ENCODE data around the gene SLC10A2. TPM values are rescaled to one million over a fixed set of nuclear protein-coding genes. Genes with fewer than 3 reads are reported as not detected.

Gene SLC10A2
- total and polyA plus RNA-seq, 2 experiments from 2014 or later: not detected

DNA sequence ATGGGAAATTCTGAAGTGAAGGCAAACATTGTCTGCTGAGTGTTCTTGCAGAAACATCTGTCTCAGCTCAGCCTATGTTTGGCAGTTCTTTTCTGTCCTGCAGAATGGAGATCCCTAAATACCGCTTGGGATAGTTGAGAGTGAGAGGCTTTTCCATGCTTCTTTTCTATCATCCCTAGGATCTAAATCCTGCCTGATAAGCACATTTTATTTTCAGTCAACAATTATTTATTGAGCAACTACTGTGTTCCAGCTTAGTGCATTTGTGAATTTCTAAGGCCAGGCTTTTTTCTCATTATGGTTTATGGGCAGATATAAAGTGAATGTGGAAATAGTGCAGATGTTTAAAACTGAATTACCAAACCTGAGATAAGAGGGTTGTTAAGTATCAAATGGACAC is 62.6 kb downstream of the SLC10A2 start:
- DNase-seq (ENCODE audit: low read depth in 1 of 2, low spot score in 1 of 2): no peak
- Histone ChIP-seq H3K27me3 (no peaks in the 10 kb centered on the region), H3K27ac (peak overlapping the region; percentile 91), H3K4me1 (ENCODE audit: low read depth) (peaks cover 56% of the 10 kb centered on the region), H3K4me3 (no peak overlapping the region), H3K9me3 (ENCODE audit: low read depth) (no peaks in the 10 kb centered on the region), H3K36me3 (no peaks in the 10 kb centered on the region)
- no peak for TF ChIP-seq CTCF (IDR thresholded peaks at IDR 0.05; ENCODE audit: low read depth, low read length)

GRCh38 chr13:103002279-103002678 is 63.9 kb downstream of the SLC10A2 start:
- no peaks in the 10 kb centered on the region for H3K9me3 ChIP-seq (ENCODE audit: low read depth)
- peaks cover 42% of the 10 kb centered on the region for H3K4me1 ChIP-seq (ENCODE audit: low read depth)
- DNase-seq (ENCODE audit: low read depth in 1 of 2, low spot score in 1 of 2): peak in 1 of 2 donors; percentile 25
- no peak overlapping the region for H3K27ac ChIP-seq
- no peak overlapping the region for H3K4me3 ChIP-seq
- no peaks in the 10 kb centered on the region for H3K27me3 ChIP-seq
- no peaks in the 10 kb centered on the region for H3K36me3 ChIP-seq
- TF ChIP-seq CTCF (IDR thresholded peaks at IDR 0.05; ENCODE audit: low read depth, low read length): no peak

DNA sequence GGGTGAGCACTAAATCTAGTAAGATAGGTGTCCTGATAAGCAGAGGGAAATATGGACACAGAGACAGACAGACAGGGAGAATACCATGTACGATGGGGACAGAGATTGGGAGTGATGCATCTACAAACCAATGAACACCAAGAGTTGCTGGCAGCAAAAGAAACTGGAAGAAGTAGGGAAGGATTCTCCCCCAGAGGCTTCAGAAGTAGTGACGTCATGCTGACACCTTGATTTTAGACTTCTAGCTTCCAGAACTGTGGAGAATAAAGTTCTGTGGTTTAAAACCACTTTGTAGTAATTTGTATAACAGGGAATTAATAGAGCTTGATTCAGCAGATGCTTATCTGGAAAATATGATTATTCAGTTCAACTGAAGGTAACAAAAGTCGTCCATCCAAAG is 66.1 kb downstream of the SLC10A2 start:
- Histone ChIP-seq H3K27ac (no peak overlapping the region), H3K4me3 (no peak overlapping the region), H3K4me1 (ENCODE audit: low read depth) (peaks cover 25% of the 10 kb centered on the region), H3K27me3 (no peaks in the 10 kb centered on the region), H3K36me3 (no peaks in the 10 kb centered on the region), H3K9me3 (ENCODE audit: low read depth) (no peaks in the 10 kb centered on the region)
- DNase-seq (ENCODE audit: low read depth in 1 of 2, low spot score in 1 of 2): no peak
- no peak for TF ChIP-seq CTCF (IDR thresholded peaks at IDR 0.05; ENCODE audit: low read depth, low read length)

GRCh38 chr13:102999499-102999898 is 66.7 kb downstream of the SLC10A2 start:
- no peak for DNase-seq (ENCODE audit: low read depth in 1 of 2, low spot score in 1 of 2)
- H3K9me3 ChIP-seq (ENCODE audit: low read depth): no peaks in the 10 kb centered on the region
- no peak overlapping the region for H3K4me3 ChIP-seq
- H3K36me3 ChIP-seq: no peaks in the 10 kb centered on the region
- H3K27me3 ChIP-seq: no peaks in the 10 kb centered on the region
- peaks cover 21% of the 10 kb centered on the region for H3K4me1 ChIP-seq (ENCODE audit: low read depth)
- no peak overlapping the region for H3K27ac ChIP-seq
- TF ChIP-seq CTCF (IDR thresholded peaks at IDR 0.05; ENCODE audit: low read depth, low read length): no peak

Other genes starting within 250 kb of the SLC10A2 start
- gene ERCC5, start 220.4 kb downstream of the SLC10A2 start, total RNA-seq: 41.1 and 84.3 TPM in 2 replicates
- gene ERCC5, start 220.4 kb downstream of the SLC10A2 start, polyA plus RNA-seq: 24.9 and 45.1 TPM in 2 replicates